ENCODE results near the gene UBE2I. TPM values are rescaled to one million over a fixed set of nuclear protein-coding genes. Genes with fewer than 3 reads are reported as not detected.

UBE2I gene
- total RNA-seq, 4 donors from 2014 or later = 55.4 to 110 (median 58.5) TPM

- H3K9me3 ChIP-seq = no peaks in the 10 kb centered on the region
- DNase-seq = no peak
- no peak overlapping the region for H3K27ac ChIP-seq
- intact Hi-C loops (cut with DNase I; ENCODE audit: low total_unique reads) (no loop called here), in situ Hi-C loops (cut with MboI; ENCODE audit: low pct_ligation_motif_present in 1 of 4, low pct_unique_long_range_greater_than_20kb in 1 of 4, low sequenced_read_pairs in 3 of 4) (no loop called here)
- WGBS, 2 donors (ENCODE audit: low coverage in 1 of 2) = 94% methylated on average over 12 of the region's 21 CpGs; no CpG with 5 or more reads in 1 of the 2 donors
- H3K4me1 ChIP-seq = no peaks in the 10 kb centered on the region
- no peaks in the 10 kb centered on the region for H3K27me3 ChIP-seq
- H3K4me3 ChIP-seq = no peak overlapping the region
- peaks cover 0 to 8% (median 2%) of the 10 kb centered on the region in 4 donors for H3K36me3 ChIP-seq
- no peak for TF ChIP-seq POLR2AphosphoS5 (IDR thresholded peaks at IDR 0.05)
- TF ChIP-seq CTCF (IDR thresholded peaks at IDR 0.05) = no peak
- no peak for TF ChIP-seq POLR2A (IDR thresholded peaks at IDR 0.05)
- no peak for TF ChIP-seq EP300 (IDR thresholded peaks at IDR 0.05; ENCODE audit: low read depth)
Measured at GRCh38 chr16:1372292-1372950, 63.0 kb downstream of the UBE2I start.

GRCh38 chr16:1374418-1375297 lies 65.2 kb downstream of the UBE2I start:
- peaks cover 0 to 6% (median 2%) of the 10 kb centered on the region in 4 donors for H3K36me3 ChIP-seq
- peaks cover 10 to 13% (median 12%) of the 10 kb centered on the region in 4 donors for H3K4me1 ChIP-seq
- TF ChIP-seq EP300 (IDR thresholded peaks at IDR 0.05; ENCODE audit: low read depth) = no peak
- TF ChIP-seq CTCF (IDR thresholded peaks at IDR 0.05) = no peak
- no peak for TF ChIP-seq POLR2A (IDR thresholded peaks at IDR 0.05)
- TF ChIP-seq POLR2AphosphoS5 (IDR thresholded peaks at IDR 0.05) = no peak
- WGBS, 2 donors (ENCODE audit: low coverage in 1 of 2) = 96% methylated on average over 22 of the region's 46 CpGs; no CpG with 5 or more reads in 1 of the 2 donors
- H3K9me3 ChIP-seq = no peaks in the 10 kb centered on the region
- H3K4me3 ChIP-seq = no peak overlapping the region
- intact Hi-C loops (cut with DNase I; ENCODE audit: low total_unique reads) (no loop called here), in situ Hi-C loops (cut with MboI; ENCODE audit: low pct_ligation_motif_present in 1 of 4, low pct_unique_long_range_greater_than_20kb in 1 of 4, low sequenced_read_pairs in 3 of 4) (no loop called here)
- no peak for DNase-seq
- H3K27ac ChIP-seq = no peak overlapping the region
- H3K27me3 ChIP-seq = no peaks in the 10 kb centered on the region

DNA sequence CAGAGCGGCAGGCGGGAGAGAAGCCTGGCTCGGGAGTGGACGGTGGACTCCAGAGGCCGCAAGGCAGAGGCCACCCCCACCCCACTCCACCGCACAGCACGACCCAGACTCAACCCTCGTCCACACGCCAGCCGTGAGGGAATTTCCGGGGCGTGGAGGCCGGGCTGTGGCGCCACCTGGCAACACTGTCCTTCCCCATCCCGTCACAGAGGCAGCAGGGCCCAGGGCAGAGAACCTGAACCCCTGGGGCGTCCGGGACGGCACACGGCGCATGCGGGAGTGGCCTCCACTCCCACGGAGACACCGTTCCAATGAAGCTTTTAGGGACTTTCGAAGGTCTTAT lies 65.8 kb downstream of the UBE2I start:
- DNase-seq = no peak
- no peaks in the 10 kb centered on the region for H3K27me3 ChIP-seq
- H3K4me1 ChIP-seq = peaks cover 10 to 19% (median 15%) of the 10 kb centered on the region in 4 donors
- H3K9me3 ChIP-seq = no peaks in the 10 kb centered on the region
- peaks cover 0 to under 1% (median 0%) of the 10 kb centered on the region in 4 donors for H3K36me3 ChIP-seq
- no peak overlapping the region for H3K4me3 ChIP-seq
- no peak overlapping the region for H3K27ac ChIP-seq
- in situ Hi-C loops (cut with MboI; ENCODE audit: low pct_ligation_motif_present in 1 of 4, low pct_unique_long_range_greater_than_20kb in 1 of 4, low sequenced_read_pairs in 3 of 4) (no loop called here), intact Hi-C loops (cut with DNase I; ENCODE audit: low total_unique reads) (no loop called here)
- no peak for TF ChIP-seq EP300 (IDR thresholded peaks at IDR 0.05; ENCODE audit: low read depth)
- WGBS, 2 donors (ENCODE audit: low coverage in 1 of 2) = 86% methylated on average over 22 of the region's 24 CpGs; no CpG with 5 or more reads in 1 of the 2 donors

- Histone ChIP-seq H3K4me1 (peaks cover 10 to 19% (median 15%) of the 10 kb centered on the region in 4 donors), H3K27me3 (no peaks in the 10 kb centered on the region), H3K27ac (no peak overlapping the region), H3K9me3 (no peaks in the 10 kb centered on the region), H3K4me3 (no peak overlapping the region), H3K36me3 (no peaks in the 10 kb centered on the region)
- intact Hi-C loops (cut with DNase I; ENCODE audit: low total_unique reads) = no loop called here
- TF ChIP-seq EP300 (IDR thresholded peaks at IDR 0.05; ENCODE audit: low read depth) (no peak), CTCF (IDR thresholded peaks at IDR 0.05) (no peak), POLR2AphosphoS5 (IDR thresholded peaks at IDR 0.05) (no peak), POLR2A (IDR thresholded peaks at IDR 0.05) (no peak)
- no peak for DNase-seq
- in situ Hi-C loops (cut with MboI; ENCODE audit: low pct_ligation_motif_present in 1 of 4, low pct_unique_long_range_greater_than_20kb in 1 of 4, low sequenced_read_pairs in 3 of 4) = no loop called here
- 94% methylated on average over 19 of the region's 19 CpGs; no CpG with 5 or more reads in 1 of the 2 donors for WGBS, 2 donors (ENCODE audit: low coverage in 1 of 2)
Measured at GRCh38 chr16:1375741-1376410, 66.4 kb downstream of the UBE2I start.

Other genes with a start within 250 kb of the UBE2I start
- gene SSTR5, start 236.9 kb upstream of the UBE2I start, total RNA-seq = not detected
- gene C1QTNF8, start 213.4 kb upstream of the UBE2I start, total RNA-seq = not detected
- 10 to 100 TPM; 17.0 to 63.6 (median 39.5) TPM for gene CACNA1H, start 156.5 kb upstream of the UBE2I start, total RNA-seq
- gene TPSG1, start 84.4 kb upstream of the UBE2I start, total RNA-seq = 10 to 100 TPM in 3 of 4 donors, not detected in 1; 20.9 to 41.0 (median 24.0) TPM
- gene TPSB2, start 79.5 kb upstream of the UBE2I start, total RNA-seq = 10 to 100 TPM; 12.5 to 35.2 (median 24.8) TPM
- gene TPSAB1, start 68.9 kb upstream of the UBE2I start, total RNA-seq = 10 to 100 TPM in 3 of 4 donors, 1 to 10 TPM in 1; 9.4 to 33.7 (median 23.8) TPM
- gene TPSD1, start 53.6 kb upstream of the UBE2I start, total RNA-seq = 10 to 100 TPM in 1 of 4 donors, 1 to 10 TPM in 2, not detected in 1; 4.6 to 12.0 (median 7.8) TPM
- gene BAIAP3, start 24.0 kb downstream of the UBE2I start, total RNA-seq = 100 to 1,000 TPM in 1 of 4 donors, 10 to 100 TPM in 1, 1 to 10 TPM in 2; 7.3 to 190 (median 11.4) TPM
- 100 to 1,000 TPM in 1 of 4 donors, 10 to 100 TPM in 3; 56.4 to 135 (median 75.3) TPM for gene TSR3, start 42.2 kb downstream of the UBE2I start, total RNA-seq
- gene GNPTG, start 42.3 kb downstream of the UBE2I start, total RNA-seq = 100 to 1,000 TPM in 1 of 4 donors, 10 to 100 TPM in 3; 53.8 to 130 (median 79.1) TPM
- gene UNKL, start 105.1 kb downstream of the UBE2I start, total RNA-seq = 10 to 100 TPM; 15.2 to 86.4 (median 24.2) TPM
- gene UQCC4, start 111.1 kb downstream of the UBE2I start, total RNA-seq = 10 to 100 TPM in 2 of 4 donors, 1 to 10 TPM in 1, not detected in 1; 1.2 to 13.2 (median 13.2) TPM
- gene PERCC1, start 121.4 kb downstream of the UBE2I start, total RNA-seq = 1 to 10 TPM in 1 of 4 donors, not detected in 3; 1.2 TPM
- under 1 TPM in 2 of 4 donors, not detected in 2; 0.16 to 0.41 TPM for gene CCDC154, start 134.9 kb downstream of the UBE2I start, total RNA-seq
- 100 to 1,000 TPM in 2 of 4 donors, 10 to 100 TPM in 2; 57.6 to 171 (median 95.0) TPM for gene CLCN7, start 165.4 kb downstream of the UBE2I start, total RNA-seq
- gene PTX4, start 179.3 kb downstream of the UBE2I start, total RNA-seq = not detected
- gene TELO2, start 183.7 kb downstream of the UBE2I start, total RNA-seq = 10 to 100 TPM; 22.2 to 98.1 (median 49.6) TPM
- 10 to 100 TPM in 3 of 4 donors, 1 to 10 TPM in 1; 9.4 to 22.5 (median 13.3) TPM for gene TMEM204, start 224.0 kb downstream of the UBE2I start, total RNA-seq

Data from transverse colon (tissue), 4 donors.